HCT116 (cell line): ENCODE results near the gene SMTNL1. TPM values are rescaled to one million over a fixed set of nuclear protein-coding genes. Genes with fewer than 3 reads are reported as not detected.

Experiments used
- ATAC-seq: fragments of 200-7000 bp; cut with Tn5 transposase; 2 replicates; pipeline ENCODE4 v1.9.1; 2020; ENCODE audit warnings: mild to moderate bottlenecking, moderate library complexity
- BruUV-seq: library from RNA; stranded (reverse); fragments of 400-500 nt; replicated peaks from 2 replicates; lab custom pipeline; 2021; lab: Mats Ljungman, UMichigan
- CTCF ChIA-PET: fragments of 300-600 bp; sonication (Branson Sonifier 250); formaldehyde crosslinking; loops from one replicate; lab custom pipeline; 2021; ENCODE audit warnings: antibody characterized with exemption; lab: Charles Lee
- POLR2A ChIA-PET: fragments of 300-600, 350-600 bp; sonication (Branson Sonifier 250); formaldehyde crosslinking; loops from one replicate; lab custom pipeline; 2021; ENCODE audit warnings: antibody characterized with exemption; lab: Charles Lee
- RAD21 ChIA-PET, 2 experiments: fragments of 300-600 bp; sonication (Branson Sonifier 250); formaldehyde crosslinking; loops; one replicate each; lab custom pipeline; 2023; ENCODE audit warnings: low total read pairs in 2 of 2; ENCODE audit not compliant: uncharacterized antibody in 2 of 2, unreplicated experiment in 2 of 2, low non-redundant PET in 1 of 2; lab: Charles Lee
- DNase-seq: peaks from one replicate; pipeline ENCODE4 v3.0.0-alpha.2; 2010; ENCODE audit warnings: low read depth, low spot score
- H2AFZ ChIP-seq: fragments of 200-600 bp; shearing (Covaris generic), sonication (generic); 2 replicates; pipeline ENCODE4 v1.6.1; 2017; ENCODE audit warnings: low read depth, mixed run types, mixed read lengths, antibody characterized with exemption, low read length; ENCODE audit not compliant: poor library complexity, severe bottlenecking
- H3K27ac ChIP-seq: 2 replicates; pipeline ENCODE4 v1.5.1; 2012; ENCODE audit warnings: low read depth, low read length
- H3K27me3 ChIP-seq: fragments of 200-600 bp; sonication (generic); 2 replicates; pipeline ENCODE4 v1.6.1; 2016; ENCODE audit warnings: mixed run types, low read length, mixed read lengths; ENCODE audit not compliant: insufficient read depth
- H3K36me3 ChIP-seq, 2 experiments: fragments of 200-500 bp in 1 of 2; fragments of 200-600 bp in 1 of 2; sonication (Bioruptor generic) in 1 of 2; sonication (generic) in 1 of 2; 2 replicates each; pipeline versions ENCODE4 v1.5.1 to v1.6.1; 2014 to 2016; ENCODE audit warnings: low read length in 2 of 2, inconsistent platforms in 1 of 2, mixed read lengths in 1 of 2, mixed run types in 1 of 2; ENCODE audit not compliant: insufficient read depth in 2 of 2, control insufficient read depth in 1 of 2
- H3K4me1 ChIP-seq, 2 experiments: fragments of 200-600 bp in 1 of 2; sonication (generic) in 1 of 2; 2 replicates each; pipeline versions ENCODE4 v1.5.1 to v1.6.1; 2012 to 2017; ENCODE audit warnings: low read length in 2 of 2, inconsistent platforms in 1 of 2, mild to moderate bottlenecking in 1 of 2, mixed read lengths in 1 of 2, mixed run types in 1 of 2, moderate library complexity in 1 of 2; ENCODE audit not compliant: insufficient read depth in 2 of 2, control insufficient read depth in 1 of 2
- H3K4me2 ChIP-seq: fragments of 200-600 bp; sonication (generic); 2 replicates; pipeline ENCODE4 v1.6.1; 2017; ENCODE audit warnings: mixed run types, low read length, mixed read lengths
- H3K4me3 ChIP-seq, 2 experiments: fragments of 200-600 bp in 1 of 2; sonication (generic) in 1 of 2; replicated peaks in 1 of 2; 2 replicates each; pipeline ENCODE4 v1.5.1; 2011 to 2016; ENCODE audit warnings: low read length in 2 of 2, control low read depth in 1 of 2, low read depth in 1 of 2, mild to moderate bottlenecking in 1 of 2, mixed read lengths in 1 of 2, mixed run types in 1 of 2
- H3K79me2 ChIP-seq: fragments of 200-600 bp; sonication (generic); 2 replicates; pipeline ENCODE4 v1.6.1; 2017; ENCODE audit warnings: mild to moderate bottlenecking, mixed run types, low read length, moderate library complexity, mixed read lengths; ENCODE audit not compliant: insufficient read depth
- H3K9ac ChIP-seq: fragments of 200-600 bp; sonication (generic); 2 replicates; pipeline ENCODE4 v1.6.1; 2016; ENCODE audit warnings: low read length, mixed read lengths
- H3K9me2 ChIP-seq: fragments of 200-600 bp; sonication (generic), shearing (Covaris generic); 2 replicates; pipeline ENCODE4 v1.6.1; 2017; ENCODE audit warnings: mixed run types, mild to moderate bottlenecking, moderate library complexity; ENCODE audit not compliant: insufficient read depth
- H3K9me3 ChIP-seq, 2 experiments: fragments of 200-500 bp in 1 of 2; fragments of 200-600 bp in 1 of 2; sonication (Bioruptor generic) in 1 of 2; sonication (generic) in 1 of 2; 2 replicates each; pipeline ENCODE4 v1.6.1; 2014 to 2017; ENCODE audit warnings: low read length in 2 of 2, mixed read lengths in 2 of 2, inconsistent platforms in 1 of 2, low read depth in 1 of 2, mild to moderate bottlenecking in 1 of 2, mixed run types in 1 of 2, moderate library complexity in 1 of 2; ENCODE audit not compliant: control insufficient read depth in 1 of 2, insufficient read depth in 1 of 2
- H4K20me1 ChIP-seq: fragments of 200-600 bp; sonication (generic), shearing (Covaris generic); 2 replicates; pipeline ENCODE4 v1.6.1; 2017; ENCODE audit warnings: mixed run types, mild to moderate bottlenecking, moderate library complexity; ENCODE audit not compliant: insufficient read depth
- ATF3 ChIP-seq: IDR thresholded peaks from 2 replicates; pipeline ENCODE4 v1.6.1; 2012
- CEBPB ChIP-seq: IDR thresholded peaks from 2 replicates; pipeline ENCODE4 v1.6.1; 2012; ENCODE audit warnings: low read depth
- CTCF ChIP-seq, 3 experiments: fragments of 200-600 bp in 1 of 3; sonication (generic) in 1 of 3; IDR thresholded peaks in 2 of 3; conservative IDR thresholded peaks in 1 of 3; 2 replicates each; pipeline ENCODE4 v1.5.1; 2012 to 2017; ENCODE audit warnings: low read depth in 2 of 3, low read length in 2 of 3, antibody characterized with exemption in 1 of 3, borderline replicate concordance in 1 of 3, control low read depth in 1 of 3, mild to moderate bottlenecking in 1 of 3, mixed read lengths in 1 of 3, mixed run types in 1 of 3, moderate library complexity in 1 of 3; ENCODE audit not compliant: insufficient read depth in 1 of 3
- FOSL1 ChIP-seq: IDR thresholded peaks from 2 replicates; pipeline ENCODE4 v1.6.1; 2012; ENCODE audit warnings: low read depth
- SIN3A ChIP-seq: IDR thresholded peaks from 2 replicates; pipeline ENCODE4 v1.6.1; 2012; ENCODE audit warnings: low read depth
- ZFX ChIP-seq: fragments of 450-650 bp; IDR thresholded peaks from 2 replicates; pipeline ENCODE4 v1.6.1; 2017
- ZNF274 ChIP-seq: fragments of 200-500 bp; sonication (Bioruptor generic); IDR thresholded peaks from 2 replicates; pipeline ENCODE4 v1.6.1; 2014; ENCODE audit warnings: mild to moderate bottlenecking, low read depth, low read length, inconsistent platforms
- intact Hi-C: fragments of 100-400 bp; cut with micrococcal nuclease; formaldehyde crosslinking; loops from 2 replicates; pipeline ENCODE4 v1.10.0; 2022
- total RNA-seq: library from RNA; stranded (reverse); gene quantifications from one replicate; pipeline ENCODE4 v1.2.1, GENCODE V29; 2021; ENCODE audit not compliant: unreplicated experiment

The SMTNL1 gene
- total RNA-seq, 1 experiment from 2014 or later: not detected

GRCh38 chr11:57504511-57504910, 32.9 kb upstream of the SMTNL1 start:
- Histone ChIP-seq H3K27ac (no peak overlapping the region), H3K4me3 (no peak overlapping the region)
- RAD21 ChIA-PET: no interaction called here

More at GRCh38 chr11:57504511-57504910, 32.9 kb upstream of the SMTNL1 start:
- no TSS peak for BruUV-seq
- no peaks in the 10 kb centered on the region for H3K79me2 ChIP-seq
- ChIA-PET POLR2A (no interaction called here), CTCF (interaction anchor here (4.7 kb wide), 1 partner anchor 12 kb away, joined by 25 read pairs; no protein-coding TSS in a partner anchor)
- no peaks in the 10 kb centered on the region for H4K20me1 ChIP-seq
- H2AFZ ChIP-seq: no peak overlapping the region
- H3K4me1 ChIP-seq: peaks cover 6 to 13% of the 10 kb centered on the region in 2 experiments; a peak in 3 of 4 replicates
- ATAC-seq (no peak), DNase-seq (no peak)
- no peak for TF ChIP-seq ZFX
- no peak for TF ChIP-seq CTCF (IDR thresholded peaks at IDR 0.05 in 2 of 3, conservative IDR thresholded peaks at IDR 0.05 in 1 of 3; ENCODE audit: borderline replicate concordance in 1 of 3, insufficient read depth in 1 of 3, low read depth in 2 of 3, low read length in 2 of 3)
- TF ChIP-seq ATF3: no peak
- TF ChIP-seq CEBPB: no peak
- no peak for TF ChIP-seq FOSL1
- no peak for TF ChIP-seq ZNF274
- no peak for TF ChIP-seq SIN3A
- no peak overlapping the region for H3K9ac ChIP-seq
- H3K9me3 ChIP-seq: no peaks in the 10 kb centered on the region
- intact Hi-C loops: no loop called here
- no peaks in the 10 kb centered on the region for H3K27me3 ChIP-seq
- no peak overlapping the region for H3K4me2 ChIP-seq
- no peaks in the 10 kb centered on the region for H3K36me3 ChIP-seq
- no peaks in the 10 kb centered on the region for H3K9me2 ChIP-seq
